H1 (cell line): ENCODE data around the gene SV2C. TPM values are rescaled to one million over a fixed set of nuclear protein-coding genes. Genes with fewer than 3 reads are reported as not detected.

ENCODE experiments used
- CTCF ChIA-PET: fragments of 300-600 bp; sonication (Branson Sonifier 250); formaldehyde crosslinking; loops from one replicate; lab custom pipeline; 2021; ENCODE audit not compliant: partially characterized antibody; lab: Charles Lee
- POLR2A ChIA-PET: fragments of 300-600 bp; sonication (Branson Sonifier 250); formaldehyde crosslinking; loops from one replicate; lab custom pipeline; 2021; ENCODE audit warnings: inconsistent platforms; ENCODE audit not compliant: partially characterized antibody; lab: Charles Lee
- DNase-seq, 2 experiments: peaks; one replicate each; pipeline versions ENCODE4 v3.0.0 to v3.0.0-alpha.2; 2010 to 2022; ENCODE audit warnings: low spot score in 2 of 2, low read depth in 1 of 2, mixed read lengths in 1 of 2
- FAIRE-seq: peaks from 2 replicates; lab custom pipeline; 2011; peaks lifted over from hg19 to GRCh38; lab: Jason Lieb, UNC
- H2AFZ ChIP-seq: 2 replicates; pipeline ENCODE4 v1.8.1; 2012; ENCODE audit warnings: low read length, inconsistent platforms
- H2AK5ac ChIP-seq: 2 replicates; pipeline ENCODE4 v1.6.1; 2013; ENCODE audit warnings: low read depth, low read length
- H2BK120ac ChIP-seq: replicated peaks from 2 replicates; pipeline ENCODE3; 2013; ENCODE audit warnings: low read depth, low read length, inconsistent platforms
- H2BK12ac ChIP-seq: 2 replicates; pipeline ENCODE4 v1.6.1; 2013; ENCODE audit warnings: low read depth, low read length
- H2BK15ac ChIP-seq: 2 replicates; pipeline ENCODE4 v1.6.1; 2013; ENCODE audit warnings: low read length
- H2BK20ac ChIP-seq: 2 replicates; pipeline ENCODE4 v1.6.1; 2013; ENCODE audit warnings: low read length
- H2BK5ac ChIP-seq: 2 replicates; pipeline ENCODE4 v1.6.1; 2013; ENCODE audit warnings: low read depth, low read length
- H3K14ac ChIP-seq: 2 replicates; pipeline ENCODE4 v1.6.1; 2013; ENCODE audit warnings: inconsistent platforms; ENCODE audit not compliant: insufficient read length
- H3K18ac ChIP-seq: 2 replicates; pipeline ENCODE4 v1.6.1; 2013; ENCODE audit warnings: low read length; ENCODE audit errors: extremely low read depth
- H3K23ac ChIP-seq: 2 replicates; pipeline ENCODE4 v1.6.1; 2013; ENCODE audit warnings: inconsistent platforms; ENCODE audit not compliant: insufficient read length
- H3K23me2 ChIP-seq: 2 replicates; pipeline ENCODE4 v1.6.1; 2013; ENCODE audit warnings: low read depth, low read length
- H3K27ac ChIP-seq: 2 replicates; pipeline ENCODE4 v1.6.1; 2011; ENCODE audit warnings: low read depth, low read length, inconsistent platforms
- H3K27me3 ChIP-seq, 4 experiments: replicated peaks in 1 of 4; 1 replicate in 1 of 4; 2 replicates in 3 of 4; pipeline versions ENCODE4 v1.6.1 to v1.8.1; 2011 to 2013; ENCODE audit warnings: low read length in 3 of 4, mild to moderate bottlenecking in 3 of 4, inconsistent platforms in 2 of 4, mixed read lengths in 2 of 4, moderate library complexity in 1 of 4; ENCODE audit not compliant: control insufficient read depth in 3 of 4, insufficient read depth in 3 of 4; ENCODE audit errors: extremely low read depth in 1 of 4
- H3K36me3 ChIP-seq, 4 experiments: 2 replicates each; pipeline versions ENCODE4 v1.6.1 to v1.8.1; 2011 to 2013; ENCODE audit warnings: mild to moderate bottlenecking in 4 of 4, low read length in 3 of 4, moderate library complexity in 2 of 4, control low read depth in 1 of 4, inconsistent platforms in 1 of 4; ENCODE audit not compliant: insufficient read depth in 4 of 4, control insufficient read depth in 2 of 4
- H3K4ac ChIP-seq: replicated peaks from 2 replicates; pipeline ENCODE3; 2013; ENCODE audit warnings: low read length, low read depth, mixed read lengths, inconsistent platforms; ENCODE audit not compliant: insufficient read length
- H3K4me1 ChIP-seq, 4 experiments: replicated peaks in 1 of 4; 1 replicate in 1 of 4; 2 replicates in 3 of 4; pipeline versions ENCODE4 v1.6.1 to v1.8.1; 2011 to 2013; ENCODE audit warnings: low read length in 3 of 4, inconsistent platforms in 2 of 4, mixed read lengths in 1 of 4; ENCODE audit not compliant: insufficient read depth in 4 of 4, control insufficient read depth in 3 of 4
- H3K4me2 ChIP-seq, 2 experiments: 2 replicates each; pipeline versions ENCODE4 v1.6.1 to v1.8.1; 2011 to 2013; ENCODE audit warnings: low read depth in 2 of 2, low read length in 2 of 2, control low read depth in 1 of 2, inconsistent platforms in 1 of 2, mild to moderate bottlenecking in 1 of 2; ENCODE audit not compliant: insufficient read depth in 1 of 2
- H3K4me3 ChIP-seq, 4 experiments: fragments of 200-600, 300-600 bp in 1 of 4; sonication (generic), shearing (Covaris generic), sonication (Bioruptor Twin) in 1 of 4; 2 replicates each; pipeline versions ENCODE4 v1.5.1 to v1.8.1; 2011 to 2016; ENCODE audit warnings: low read length in 4 of 4, low read depth in 3 of 4, control low read depth in 2 of 4, inconsistent platforms in 2 of 4, mild to moderate bottlenecking in 2 of 4, mixed read lengths in 1 of 4, moderate library complexity in 1 of 4; ENCODE audit not compliant: insufficient read depth in 2 of 4; ENCODE audit errors: extremely low read depth in 1 of 4
- H3K56ac ChIP-seq: replicated peaks from 2 replicates; pipeline ENCODE3; 2013; ENCODE audit warnings: low read depth, mild to moderate bottlenecking, mixed read lengths, low read length, inconsistent platforms; ENCODE audit not compliant: insufficient read length
- H3K79me1 ChIP-seq: 2 replicates; pipeline ENCODE4 v1.6.1; 2013; ENCODE audit warnings: low read depth, low read length, control low read depth
- H3K79me2 ChIP-seq, 2 experiments: 2 replicates each; pipeline versions ENCODE4 v1.6.1 to v1.8.1; 2012 to 2013; ENCODE audit warnings: low read length in 2 of 2, mild to moderate bottlenecking in 2 of 2, inconsistent platforms in 1 of 2; ENCODE audit not compliant: insufficient read depth in 2 of 2, control insufficient read depth in 1 of 2
- H3K9ac ChIP-seq, 4 experiments: replicated peaks in 1 of 4; 1 replicate in 1 of 4; 2 replicates in 3 of 4; pipeline versions ENCODE4 v1.6.1 to v1.8.1; 2011 to 2013; ENCODE audit warnings: low read depth in 3 of 4, low read length in 3 of 4, control low read depth in 2 of 4, mild to moderate bottlenecking in 2 of 4, moderate library complexity in 2 of 4, inconsistent platforms in 1 of 4; ENCODE audit errors: extremely low read depth in 1 of 4
- H3K9me3 ChIP-seq, 2 experiments: 2 replicates each; pipeline versions ENCODE4 v1.6.1 to v1.8.1; 2012 to 2013; ENCODE audit warnings: mild to moderate bottlenecking in 2 of 2, moderate library complexity in 2 of 2, control low read depth in 1 of 2, inconsistent platforms in 1 of 2, low read depth in 1 of 2, low read length in 1 of 2, mixed read lengths in 1 of 2; ENCODE audit not compliant: insufficient read depth in 2 of 2
- H4K20me1 ChIP-seq, 2 experiments: replicated peaks in 1 of 2; 2 replicates each; pipeline versions ENCODE3 to v1.8.1; 2011 to 2013; ENCODE audit warnings: inconsistent platforms in 2 of 2, low read length in 2 of 2, mild to moderate bottlenecking in 1 of 2; ENCODE audit not compliant: insufficient read depth in 2 of 2, control insufficient read depth in 1 of 2
- H4K5ac ChIP-seq: 2 replicates; pipeline ENCODE4 v1.6.1; 2013; ENCODE audit warnings: low read length, low read depth, mixed read lengths, inconsistent platforms; ENCODE audit not compliant: insufficient read length
- H4K8ac ChIP-seq: 2 replicates; pipeline ENCODE4 v1.8.0; 2013; ENCODE audit warnings: mild to moderate bottlenecking, moderate library complexity, low read length, inconsistent platforms; ENCODE audit not compliant: insufficient read depth; ENCODE audit errors: extremely low read depth
- H4K91ac ChIP-seq: replicated peaks from 2 replicates; pipeline ENCODE3; 2013; ENCODE audit warnings: low read length, mixed read lengths, inconsistent platforms; ENCODE audit not compliant: insufficient read length
- BCL11A ChIP-seq, 2 experiments: IDR thresholded peaks; one replicate each; pipeline ENCODE4 v1.6.1; 2011; ENCODE audit warnings: low read depth in 2 of 2, low read length in 2 of 2, mild to moderate bottlenecking in 2 of 2
- CHD1 ChIP-seq: IDR thresholded peaks from 2 replicates; pipeline ENCODE4 v1.6.1; 2012; ENCODE audit warnings: low read depth, low read length, improper control_type of control experiment
- CREB1 ChIP-seq: IDR thresholded peaks from 2 replicates; pipeline ENCODE4 v1.6.1; 2012; ENCODE audit warnings: inconsistent platforms
- E2F6 ChIP-seq: IDR thresholded peaks from 2 replicates; pipeline ENCODE4 v1.6.1; 2012; ENCODE audit warnings: inconsistent platforms
- GABPA ChIP-seq: IDR thresholded peaks from 2 replicates; pipeline ENCODE4 v1.6.1; 2011; ENCODE audit warnings: mild to moderate bottlenecking, low read length, moderate library complexity, borderline replicate concordance; ENCODE audit not compliant: insufficient read depth
- KDM4A ChIP-seq: IDR thresholded peaks from one replicate; pipeline ENCODE4 v1.7.1; 2012; ENCODE audit warnings: low read depth, mild to moderate bottlenecking, moderate library complexity, low read length, inconsistent platforms; ENCODE audit not compliant: severe bottlenecking
- MAX ChIP-seq: IDR thresholded peaks from 2 replicates; pipeline ENCODE4 v1.6.1; 2012; ENCODE audit warnings: inconsistent platforms
- PHF8 ChIP-seq: fragments of 200-600 bp; sonication (generic); conservative IDR thresholded peaks from 2 replicates; pipeline ENCODE4 v1.7.1; 2012; ENCODE audit warnings: low read depth, mild to moderate bottlenecking, inconsistent platforms, low read length, moderate library complexity
- SIN3A ChIP-seq, 2 experiments: IDR thresholded peaks in 1 of 2; conservative IDR thresholded peaks in 1 of 2; 2 replicates each; pipeline ENCODE4 v1.6.1; 2011 to 2012; ENCODE audit warnings: low read length in 2 of 2, improper control_type of control experiment in 1 of 2, low read depth in 1 of 2, mild to moderate bottlenecking in 1 of 2
- SIRT6 ChIP-seq: IDR thresholded peaks from one replicate; pipeline ENCODE4 v1.7.1; 2012; ENCODE audit warnings: low read length, inconsistent platforms
- SUZ12 ChIP-seq: fragments of 200-600 bp; sonication (generic); IDR thresholded peaks from 2 replicates; pipeline ENCODE4 v1.6.1; 2012; ENCODE audit warnings: mild to moderate bottlenecking, inconsistent platforms, low read length, moderate library complexity, mixed read lengths
- TAF7 ChIP-seq: optimal IDR thresholded peaks from 2 replicates; pipeline ENCODE3; 2011; ENCODE audit warnings: low read depth, mild to moderate bottlenecking, inconsistent platforms, low read length, moderate library complexity, borderline replicate concordance
- polyA plus RNA-seq, 7 experiments: library from polyadenylated mRNA; depleted of rRNA in 3 of 7; stranded (reverse) in 5 of 7; unstranded in 2 of 7; fragments of >200 nt in 5 of 7; fragments of 200-250 nt in 2 of 7; gene quantifications; 1 replicate in 5 of 7; 2 replicates in 1 of 7; 4 replicates in 1 of 7; pipeline versions ENCODE4 v1.2.1 to v1.2.3, GENCODE V29; 2011 to 2013; ENCODE audit warnings: missing spikeins in 2 of 7, mixed read lengths in 2 of 7
- total RNA-seq: library from RNA; stranded (reverse); fragmentation: NEBNext Ultra II Directional; extraction: Animal tissue kit (Norgen Biotek cat#: 25700); gene quantifications from 2 replicates; pipeline ENCODE4 v1.2.1, GENCODE V29; 2021
- TF ChIP-seq, protein P1 (sequence below): IDR thresholded peaks from 2 replicates; pipeline ENCODE4 v1.6.1; 2012; ENCODE audit warnings: low read length, inconsistent platforms

SV2C gene
- total and polyA plus RNA-seq, 2 of the 8 experiments (the other 6 are each of a cell fraction or from before 2014, with no cell fraction given): 0.08 to 0.24 TPM

GRCh38 chr5:76210946-76211345, 127.8 kb downstream of the SV2C start:
- FAIRE-seq: no peak
- Histone ChIP-seq H3K36me3 (no peaks in the 10 kb centered on the region), H3K23ac (no peak overlapping the region), H2BK12ac (no peak overlapping the region), H2AK5ac (no peak overlapping the region), H3K27ac (no peak overlapping the region), H3K4ac (no peak overlapping the region), H3K79me2 (no peaks in the 10 kb centered on the region), H3K23me2 (no peaks in the 10 kb centered on the region), H4K8ac (no peak overlapping the region), H3K4me2 (no peak overlapping the region), H3K79me1 (no peaks in the 10 kb centered on the region), H3K14ac (no peak overlapping the region), H3K9me3 (peaks cover 5 to 9% of the 10 kb centered on the region in 2 experiments), H2BK15ac (no peak overlapping the region), H3K4me3 (no peak overlapping the region), H3K27me3 (no peaks in the 10 kb centered on the region; a peak in 1 of 7 replicates), H2BK20ac (no peak overlapping the region), H4K91ac (no peak overlapping the region), H4K20me1 (no peaks in the 10 kb centered on the region), H3K9ac (no peak overlapping the region), H2BK5ac (no peak overlapping the region), H2BK120ac (no peak overlapping the region), H3K56ac (no peak overlapping the region), H2AFZ (no peak overlapping the region), H3K4me1 (no peaks in the 10 kb centered on the region), H3K18ac (no peak overlapping the region), H4K5ac (no peak overlapping the region)
- DNase-seq: no peak
- ChIA-PET POLR2A (no interaction called here), CTCF (interaction anchor here (0.7 to 3.7 kb wide), 9 partner anchors 9 to 136 kb away, joined by 3 to 54 read pairs (median 3); no protein-coding TSS in a partner anchor)
- TF ChIP-seq CHD1 (no peak), SIN3A (conservative IDR thresholded peaks at IDR 0.05 in 1 of 2, IDR thresholded peaks at IDR 0.05 in 1 of 2; ENCODE audit: low read depth in 1 of 2, low read length in 2 of 2) (no peak), TAF7 (no peak), SIRT6 (no peak), PHF8 (no peak), SUZ12 (no peak), KDM4A (no peak), E2F6 (no peak), BCL11A (IDR thresholded peaks at IDR 0.05; ENCODE audit: low read depth in 2 of 2, low read length in 2 of 2) (no peak), GABPA (no peak), CREB1 (no peak), MAX (no peak)
- TF ChIP-seq, protein P1, sequence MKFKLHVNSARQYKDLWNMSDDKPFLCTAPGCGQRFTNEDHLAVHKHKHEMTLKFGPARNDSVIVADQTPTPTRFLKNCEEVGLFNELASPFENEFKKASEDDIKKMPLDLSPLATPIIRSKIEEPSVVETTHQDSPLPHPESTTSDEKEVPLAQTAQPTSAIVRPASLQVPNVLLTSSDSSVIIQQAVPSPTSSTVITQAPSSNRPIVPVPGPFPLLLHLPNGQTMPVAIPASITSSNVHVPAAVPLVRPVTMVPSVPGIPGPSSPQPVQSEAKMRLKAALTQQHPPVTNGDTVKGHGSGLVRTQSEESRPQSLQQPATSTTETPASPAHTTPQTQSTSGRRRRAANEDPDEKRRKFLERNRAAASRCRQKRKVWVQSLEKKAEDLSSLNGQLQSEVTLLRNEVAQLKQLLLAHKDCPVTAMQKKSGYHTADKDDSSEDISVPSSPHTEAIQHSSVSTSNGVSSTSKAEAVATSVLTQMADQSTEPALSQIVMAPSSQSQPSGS: no peak
